HCT116 (cell line): ENCODE data around the gene LAMTOR4. TPM values are rescaled to one million over a fixed set of nuclear protein-coding genes. Genes with fewer than 3 reads are reported as not detected.

Source experiments
- ATAC-seq: fragments of 200-7000 bp; cut with Tn5 transposase; 2 replicates; pipeline ENCODE4 v1.9.1; 2020; ENCODE audit warnings: mild to moderate bottlenecking, moderate library complexity
- BruUV-seq: library from RNA; stranded (reverse); fragments of 400-500 nt; replicated peaks from 2 replicates; lab custom pipeline; 2021; lab: Mats Ljungman, UMichigan
- CTCF ChIA-PET: fragments of 300-600 bp; sonication (Branson Sonifier 250); formaldehyde crosslinking; loops from one replicate; lab custom pipeline; 2021; ENCODE audit warnings: antibody characterized with exemption; lab: Charles Lee
- POLR2A ChIA-PET: fragments of 300-600, 350-600 bp; sonication (Branson Sonifier 250); formaldehyde crosslinking; loops from one replicate; lab custom pipeline; 2021; ENCODE audit warnings: antibody characterized with exemption; lab: Charles Lee
- RAD21 ChIA-PET, 2 experiments: fragments of 300-600 bp; sonication (Branson Sonifier 250); formaldehyde crosslinking; loops; one replicate each; lab custom pipeline; 2023; ENCODE audit warnings: low total read pairs in 2 of 2; ENCODE audit not compliant: uncharacterized antibody in 2 of 2, unreplicated experiment in 2 of 2, low non-redundant PET in 1 of 2; lab: Charles Lee
- DNase-seq: peaks from one replicate; pipeline ENCODE4 v3.0.0-alpha.2; 2010; ENCODE audit warnings: low read depth, low spot score
- H2AFZ ChIP-seq: fragments of 200-600 bp; shearing (Covaris generic), sonication (generic); 2 replicates; pipeline ENCODE4 v1.6.1; 2017; ENCODE audit warnings: low read depth, mixed run types, mixed read lengths, antibody characterized with exemption, low read length; ENCODE audit not compliant: poor library complexity, severe bottlenecking
- H3K27ac ChIP-seq: 2 replicates; pipeline ENCODE4 v1.5.1; 2012; ENCODE audit warnings: low read depth, low read length
- H3K27me3 ChIP-seq: fragments of 200-600 bp; sonication (generic); 2 replicates; pipeline ENCODE4 v1.6.1; 2016; ENCODE audit warnings: mixed run types, low read length, mixed read lengths; ENCODE audit not compliant: insufficient read depth
- H3K36me3 ChIP-seq, 2 experiments: fragments of 200-500 bp in 1 of 2; fragments of 200-600 bp in 1 of 2; sonication (Bioruptor generic) in 1 of 2; sonication (generic) in 1 of 2; 2 replicates each; pipeline versions ENCODE4 v1.5.1 to v1.6.1; 2014 to 2016; ENCODE audit warnings: low read length in 2 of 2, inconsistent platforms in 1 of 2, mixed read lengths in 1 of 2, mixed run types in 1 of 2; ENCODE audit not compliant: insufficient read depth in 2 of 2, control insufficient read depth in 1 of 2
- H3K4me1 ChIP-seq, 2 experiments: fragments of 200-600 bp in 1 of 2; sonication (generic) in 1 of 2; 2 replicates each; pipeline versions ENCODE4 v1.5.1 to v1.6.1; 2012 to 2017; ENCODE audit warnings: low read length in 2 of 2, inconsistent platforms in 1 of 2, mild to moderate bottlenecking in 1 of 2, mixed read lengths in 1 of 2, mixed run types in 1 of 2, moderate library complexity in 1 of 2; ENCODE audit not compliant: insufficient read depth in 2 of 2, control insufficient read depth in 1 of 2
- H3K4me2 ChIP-seq: fragments of 200-600 bp; sonication (generic); 2 replicates; pipeline ENCODE4 v1.6.1; 2017; ENCODE audit warnings: mixed run types, low read length, mixed read lengths
- H3K4me3 ChIP-seq, 2 experiments: fragments of 200-600 bp in 1 of 2; sonication (generic) in 1 of 2; replicated peaks in 1 of 2; 2 replicates each; pipeline ENCODE4 v1.5.1; 2011 to 2016; ENCODE audit warnings: low read length in 2 of 2, control low read depth in 1 of 2, low read depth in 1 of 2, mild to moderate bottlenecking in 1 of 2, mixed read lengths in 1 of 2, mixed run types in 1 of 2
- H3K79me2 ChIP-seq: fragments of 200-600 bp; sonication (generic); 2 replicates; pipeline ENCODE4 v1.6.1; 2017; ENCODE audit warnings: mild to moderate bottlenecking, mixed run types, low read length, moderate library complexity, mixed read lengths; ENCODE audit not compliant: insufficient read depth
- H3K9ac ChIP-seq: fragments of 200-600 bp; sonication (generic); 2 replicates; pipeline ENCODE4 v1.6.1; 2016; ENCODE audit warnings: low read length, mixed read lengths
- H3K9me2 ChIP-seq: fragments of 200-600 bp; sonication (generic), shearing (Covaris generic); 2 replicates; pipeline ENCODE4 v1.6.1; 2017; ENCODE audit warnings: mixed run types, mild to moderate bottlenecking, moderate library complexity; ENCODE audit not compliant: insufficient read depth
- H3K9me3 ChIP-seq, 2 experiments: fragments of 200-500 bp in 1 of 2; fragments of 200-600 bp in 1 of 2; sonication (Bioruptor generic) in 1 of 2; sonication (generic) in 1 of 2; 2 replicates each; pipeline ENCODE4 v1.6.1; 2014 to 2017; ENCODE audit warnings: low read length in 2 of 2, mixed read lengths in 2 of 2, inconsistent platforms in 1 of 2, low read depth in 1 of 2, mild to moderate bottlenecking in 1 of 2, mixed run types in 1 of 2, moderate library complexity in 1 of 2; ENCODE audit not compliant: control insufficient read depth in 1 of 2, insufficient read depth in 1 of 2
- H4K20me1 ChIP-seq: fragments of 200-600 bp; sonication (generic), shearing (Covaris generic); 2 replicates; pipeline ENCODE4 v1.6.1; 2017; ENCODE audit warnings: mixed run types, mild to moderate bottlenecking, moderate library complexity; ENCODE audit not compliant: insufficient read depth
- CEBPB ChIP-seq: IDR thresholded peaks from 2 replicates; pipeline ENCODE4 v1.6.1; 2012; ENCODE audit warnings: low read depth
- CTCF ChIP-seq, 3 experiments: fragments of 200-600 bp in 1 of 3; sonication (generic) in 1 of 3; IDR thresholded peaks in 2 of 3; conservative IDR thresholded peaks in 1 of 3; 2 replicates each; pipeline ENCODE4 v1.5.1; 2012 to 2017; ENCODE audit warnings: low read depth in 2 of 3, low read length in 2 of 3, antibody characterized with exemption in 1 of 3, borderline replicate concordance in 1 of 3, control low read depth in 1 of 3, mild to moderate bottlenecking in 1 of 3, mixed read lengths in 1 of 3, mixed run types in 1 of 3, moderate library complexity in 1 of 3; ENCODE audit not compliant: insufficient read depth in 1 of 3
- EGR1 ChIP-seq: IDR thresholded peaks from 2 replicates; pipeline ENCODE4 v1.6.1; 2012; ENCODE audit warnings: low read depth
- ELF1 ChIP-seq: IDR thresholded peaks from 2 replicates; pipeline ENCODE4 v1.6.1; 2012; ENCODE audit warnings: low read depth, borderline replicate concordance
- EZH2phosphoT487 ChIP-seq: fragments of 200-600 bp; IDR thresholded peaks from 2 replicates; pipeline ENCODE4 v1.6.1; 2018; ENCODE audit warnings: antibody characterized with exemption, borderline replicate concordance
- FOSL1 ChIP-seq: IDR thresholded peaks from 2 replicates; pipeline ENCODE4 v1.6.1; 2012; ENCODE audit warnings: low read depth
- JUND ChIP-seq: IDR thresholded peaks from 2 replicates; pipeline ENCODE4 v1.6.1; 2012
- MAX ChIP-seq: IDR thresholded peaks from 2 replicates; pipeline ENCODE4 v1.6.1; 2012
- POLR2A ChIP-seq: IDR thresholded peaks from 2 replicates; pipeline ENCODE4 v1.7.0; 2011; ENCODE audit warnings: borderline replicate concordance; ENCODE audit not compliant: insufficient read depth, insufficient read length; ENCODE audit errors: extremely low read depth
- SIN3A ChIP-seq: IDR thresholded peaks from 2 replicates; pipeline ENCODE4 v1.6.1; 2012; ENCODE audit warnings: low read depth
- SP1 ChIP-seq: IDR thresholded peaks from 2 replicates; pipeline ENCODE4 v1.6.1; 2012; ENCODE audit warnings: low read depth
- TCF7L2 ChIP-seq: IDR thresholded peaks from 2 replicates; pipeline ENCODE4 v1.7.0; 2011; ENCODE audit warnings: borderline replicate concordance, inconsistent platforms; ENCODE audit not compliant: insufficient read depth, insufficient read length; ENCODE audit errors: extremely low read depth
- YY1 ChIP-seq: IDR thresholded peaks from 2 replicates; pipeline ENCODE4 v1.6.1; 2011; ENCODE audit warnings: low read length, low read depth, moderate library complexity, mild to moderate bottlenecking; ENCODE audit not compliant: insufficient replicate concordance; ENCODE audit errors: extremely low read depth
- ZFX ChIP-seq: fragments of 450-650 bp; IDR thresholded peaks from 2 replicates; pipeline ENCODE4 v1.6.1; 2017
- intact Hi-C: fragments of 100-400 bp; cut with micrococcal nuclease; formaldehyde crosslinking; loops from 2 replicates; pipeline ENCODE4 v1.10.0; 2022
- total RNA-seq: library from RNA; stranded (reverse); gene quantifications from one replicate; pipeline ENCODE4 v1.2.1, GENCODE V29; 2021; ENCODE audit not compliant: unreplicated experiment
- TF ChIP-seq, protein P1 (sequence below): IDR thresholded peaks from 2 replicates; pipeline ENCODE4 v1.6.1; 2011; ENCODE audit warnings: mild to moderate bottlenecking, low read length, moderate library complexity; ENCODE audit not compliant: insufficient replicate concordance; ENCODE audit errors: extremely low read depth
- TF ChIP-seq, protein P2 (sequence below): IDR thresholded peaks from 2 replicates; pipeline ENCODE4 v1.6.1; 2012
- TF ChIP-seq, protein P3 (sequence below): IDR thresholded peaks from 2 replicates; pipeline ENCODE4 v1.6.1; 2012; ENCODE audit warnings: low read depth

Gene LAMTOR4
- total RNA-seq, 1 experiment from 2014 or later = 152 TPM

DNA sequence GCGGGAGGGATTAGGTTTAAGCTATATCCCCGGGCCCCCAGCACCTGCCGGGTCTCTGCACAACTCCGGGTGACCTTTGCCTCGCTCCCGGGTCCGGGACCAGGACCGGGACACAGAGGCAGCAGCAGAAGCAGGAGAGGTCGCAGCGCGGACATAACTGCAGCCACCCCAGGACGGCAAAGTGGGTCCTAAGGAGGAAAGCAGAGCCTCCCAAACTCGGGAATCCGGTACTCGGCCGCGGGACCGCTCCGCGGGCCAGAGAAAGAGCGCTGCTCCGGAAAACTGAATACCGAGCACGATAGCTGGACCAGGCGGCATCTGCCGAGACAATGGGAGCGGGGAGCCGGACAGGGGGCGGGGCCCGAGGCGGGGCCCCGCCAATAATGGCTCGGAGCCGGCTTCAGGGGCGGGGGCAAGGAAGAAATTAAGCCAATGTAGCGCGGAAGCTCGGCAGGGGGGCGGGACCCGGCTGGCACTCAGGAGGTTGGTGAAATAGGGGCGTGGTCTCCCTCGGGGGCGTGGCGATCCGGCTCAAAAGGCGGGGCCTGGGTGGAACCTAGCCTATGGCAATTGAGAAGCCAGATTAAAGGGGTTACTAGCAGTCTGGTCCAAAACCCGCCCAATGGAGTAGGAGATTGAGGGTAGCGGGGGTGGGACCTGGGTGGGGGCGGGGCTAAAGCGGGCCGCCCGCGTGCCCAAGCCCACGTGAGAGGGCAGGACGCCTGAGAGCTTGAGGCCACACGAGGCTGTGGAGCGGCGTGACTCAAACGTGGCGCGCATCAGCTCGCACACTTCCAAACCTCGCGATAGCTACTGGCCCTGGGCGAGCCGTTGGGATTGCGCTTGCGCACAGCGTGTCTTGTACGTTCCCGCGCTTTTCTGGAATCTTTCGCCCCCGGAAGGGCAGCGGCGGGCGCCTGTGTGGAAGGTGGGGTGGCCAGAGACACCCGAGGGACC is 28.6 kb downstream of the LAMTOR4 start, which contains the start of the genes GPC2 and STAG3:
TSS of gene GPC2 (minus strand) at position 337 of the 957 bp plus-strand sequence. CDS start at position 155, 182 bp downstream.
TSS of gene STAG3 (plus strand) at position 874 of the 957 bp plus-strand sequence. CDS start 2,639 bp downstream, outside the sequence.
- no peaks in the 10 kb centered on the region for H3K36me3 ChIP-seq
- ChIA-PET RAD21 (interaction anchor here in 1 of 2 experiments (0.6 to 0.7 kb wide), 2 partner anchors 12 to 124 kb away, joined by 3 to 5 read pairs; no protein-coding TSS in a partner anchor), CTCF (interaction anchor here (0.7 to 1.8 kb wide), 3 partner anchors 12 to 45 kb away, joined by 3 to 11 read pairs (median 3); no protein-coding TSS in a partner anchor), POLR2A (interaction anchor here (0.6 to 1.4 kb wide), 5 partner anchors 11 to 162 kb away, joined by 3 to 7 read pairs (median 4); partner anchors contain the start of genes LAMTOR4 and ZKSCAN1)
- H3K4me3 ChIP-seq = peak within 1 kb of the TSS; percentile 72 to 85
- H3K27ac ChIP-seq = peak within 1 kb of the TSS; percentile 42; the same call in 1 of the 2 replicates
- peak within 1 kb of the TSS; percentile 91 for H3K4me2 ChIP-seq
- peaks cover 3 to 12% of the 10 kb centered on the region in 2 experiments; a peak in 2 of 4 replicates for H3K4me1 ChIP-seq
- no peaks in the 10 kb centered on the region for H3K27me3 ChIP-seq
- DNase-seq (peak; percentile 93), ATAC-seq (peak; percentile 94)
- no peaks in the 10 kb centered on the region for H3K79me2 ChIP-seq
- no TSS peak for BruUV-seq
- H2AFZ ChIP-seq = peak within 1 kb of the TSS; percentile 41
- H4K20me1 ChIP-seq = no peaks in the 10 kb centered on the region
- no peaks in the 10 kb centered on the region for H3K9me3 ChIP-seq
- intact Hi-C loops = no loop called here
- no peaks in the 10 kb centered on the region for H3K9me2 ChIP-seq
- peak within 1 kb of the TSS; percentile 65 for H3K9ac ChIP-seq
- TF ChIP-seq SIN3A = no peak
- no peak for TF ChIP-seq EZH2phosphoT487
- TF ChIP-seq TCF7L2 = no peak
- no peak for TF ChIP-seq CEBPB
- no peak; the same call in 1 of the 2 replicates for TF ChIP-seq SP1
- 0 out of 2 replicates have a peak, but pooled peaks have one; percentile 44 for TF ChIP-seq EGR1
- TF ChIP-seq ZFX = no peak
- TF ChIP-seq FOSL1 = no peak
- TF ChIP-seq, protein P1, sequence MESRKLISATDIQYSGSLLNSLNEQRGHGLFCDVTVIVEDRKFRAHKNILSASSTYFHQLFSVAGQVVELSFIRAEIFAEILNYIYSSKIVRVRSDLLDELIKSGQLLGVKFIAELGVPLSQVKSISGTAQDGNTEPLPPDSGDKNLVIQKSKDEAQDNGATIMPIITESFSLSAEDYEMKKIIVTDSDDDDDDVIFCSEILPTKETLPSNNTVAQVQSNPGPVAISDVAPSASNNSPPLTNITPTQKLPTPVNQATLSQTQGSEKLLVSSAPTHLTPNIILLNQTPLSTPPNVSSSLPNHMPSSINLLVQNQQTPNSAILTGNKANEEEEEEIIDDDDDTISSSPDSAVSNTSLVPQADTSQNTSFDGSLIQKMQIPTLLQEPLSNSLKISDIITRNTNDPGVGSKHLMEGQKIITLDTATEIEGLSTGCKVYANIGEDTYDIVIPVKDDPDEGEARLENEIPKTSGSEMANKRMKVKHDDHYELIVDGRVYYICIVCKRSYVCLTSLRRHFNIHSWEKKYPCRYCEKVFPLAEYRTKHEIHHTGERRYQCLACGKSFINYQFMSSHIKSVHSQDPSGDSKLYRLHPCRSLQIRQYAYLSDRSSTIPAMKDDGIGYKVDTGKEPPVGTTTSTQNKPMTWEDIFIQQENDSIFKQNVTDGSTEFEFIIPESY = no peak
- TF ChIP-seq CTCF (IDR thresholded peaks at IDR 0.05 in 2 of 3, conservative IDR thresholded peaks at IDR 0.05 in 1 of 3; ENCODE audit: borderline replicate concordance in 1 of 3, insufficient read depth in 1 of 3, low read depth in 2 of 3, low read length in 2 of 3) = no peak
- TF ChIP-seq ELF1 = no peak
- no peak for TF ChIP-seq JUND
- peak; percentile 14 for TF ChIP-seq YY1
- TF ChIP-seq, protein P2, sequence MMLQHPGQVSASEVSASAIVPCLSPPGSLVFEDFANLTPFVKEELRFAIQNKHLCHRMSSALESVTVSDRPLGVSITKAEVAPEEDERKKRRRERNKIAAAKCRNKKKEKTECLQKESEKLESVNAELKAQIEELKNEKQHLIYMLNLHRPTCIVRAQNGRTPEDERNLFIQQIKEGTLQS = no peak
- TF ChIP-seq, protein P3, sequence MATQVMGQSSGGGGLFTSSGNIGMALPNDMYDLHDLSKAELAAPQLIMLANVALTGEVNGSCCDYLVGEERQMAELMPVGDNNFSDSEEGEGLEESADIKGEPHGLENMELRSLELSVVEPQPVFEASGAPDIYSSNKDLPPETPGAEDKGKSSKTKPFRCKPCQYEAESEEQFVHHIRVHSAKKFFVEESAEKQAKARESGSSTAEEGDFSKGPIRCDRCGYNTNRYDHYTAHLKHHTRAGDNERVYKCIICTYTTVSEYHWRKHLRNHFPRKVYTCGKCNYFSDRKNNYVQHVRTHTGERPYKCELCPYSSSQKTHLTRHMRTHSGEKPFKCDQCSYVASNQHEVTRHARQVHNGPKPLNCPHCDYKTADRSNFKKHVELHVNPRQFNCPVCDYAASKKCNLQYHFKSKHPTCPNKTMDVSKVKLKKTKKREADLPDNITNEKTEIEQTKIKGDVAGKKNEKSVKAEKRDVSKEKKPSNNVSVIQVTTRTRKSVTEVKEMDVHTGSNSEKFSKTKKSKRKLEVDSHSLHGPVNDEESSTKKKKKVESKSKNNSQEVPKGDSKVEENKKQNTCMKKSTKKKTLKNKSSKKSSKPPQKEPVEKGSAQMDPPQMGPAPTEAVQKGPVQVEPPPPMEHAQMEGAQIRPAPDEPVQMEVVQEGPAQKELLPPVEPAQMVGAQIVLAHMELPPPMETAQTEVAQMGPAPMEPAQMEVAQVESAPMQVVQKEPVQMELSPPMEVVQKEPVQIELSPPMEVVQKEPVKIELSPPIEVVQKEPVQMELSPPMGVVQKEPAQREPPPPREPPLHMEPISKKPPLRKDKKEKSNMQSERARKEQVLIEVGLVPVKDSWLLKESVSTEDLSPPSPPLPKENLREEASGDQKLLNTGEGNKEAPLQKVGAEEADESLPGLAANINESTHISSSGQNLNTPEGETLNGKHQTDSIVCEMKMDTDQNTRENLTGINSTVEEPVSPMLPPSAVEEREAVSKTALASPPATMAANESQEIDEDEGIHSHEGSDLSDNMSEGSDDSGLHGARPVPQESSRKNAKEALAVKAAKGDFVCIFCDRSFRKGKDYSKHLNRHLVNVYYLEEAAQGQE = no peak
- peak; percentile 47 for TF ChIP-seq POLR2A
- TF ChIP-seq MAX = peak; percentile 96
